PFSK-1 (cell line): ENCODE data around the gene C15orf39.

Experiments used
- POLR2AphosphoS5 ChIP-seq: IDR thresholded peaks from 2 replicates; pipeline ENCODE4 v1.6.1; 2012; ENCODE audit warnings: low read depth, mild to moderate bottlenecking, control low read depth, low read length, moderate library complexity
- SIN3A ChIP-seq: IDR thresholded peaks from 2 replicates; pipeline ENCODE4 v1.6.1; 2012; ENCODE audit warnings: mild to moderate bottlenecking, low read length, moderate library complexity, borderline replicate concordance; ENCODE audit not compliant: insufficient read depth
- TAF1 ChIP-seq: IDR thresholded peaks from 2 replicates; pipeline ENCODE4 v1.6.1; 2012; ENCODE audit warnings: low read length, control low read depth, borderline replicate concordance; ENCODE audit not compliant: insufficient read depth
- TF ChIP-seq, protein P1 (sequence below), 2 experiments: IDR thresholded peaks; 2 replicates each; pipeline versions ENCODE4 v1.6.1 to v1.8.0; 2011 to 2012; ENCODE audit warnings: low read depth in 2 of 2, low read length in 2 of 2, control low read depth in 1 of 2, inconsistent platforms in 1 of 2, mild to moderate bottlenecking in 1 of 2, moderate library complexity in 1 of 2; ENCODE audit not compliant: insufficient read depth in 1 of 2

DNA sequence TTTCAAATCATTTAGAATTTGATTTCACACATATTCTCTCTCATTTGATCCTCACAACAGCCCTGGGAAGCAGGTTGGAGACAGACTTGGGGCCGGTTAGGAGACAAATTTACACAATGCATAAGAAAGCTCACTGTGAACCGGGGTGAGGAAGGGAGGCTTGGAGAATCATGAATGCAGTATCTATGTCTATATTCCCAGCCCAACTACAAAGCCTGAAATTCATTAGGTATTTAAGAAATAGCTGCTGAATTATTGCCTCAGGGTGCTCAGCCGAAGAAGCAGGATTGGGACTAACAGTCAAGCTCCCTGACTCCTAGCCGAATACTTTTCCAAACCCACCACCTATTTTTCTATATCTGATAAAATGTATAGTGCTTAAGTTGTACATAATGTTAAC is 48.0 kb downstream of the C15orf39 start:
- TF ChIP-seq, protein P1, sequence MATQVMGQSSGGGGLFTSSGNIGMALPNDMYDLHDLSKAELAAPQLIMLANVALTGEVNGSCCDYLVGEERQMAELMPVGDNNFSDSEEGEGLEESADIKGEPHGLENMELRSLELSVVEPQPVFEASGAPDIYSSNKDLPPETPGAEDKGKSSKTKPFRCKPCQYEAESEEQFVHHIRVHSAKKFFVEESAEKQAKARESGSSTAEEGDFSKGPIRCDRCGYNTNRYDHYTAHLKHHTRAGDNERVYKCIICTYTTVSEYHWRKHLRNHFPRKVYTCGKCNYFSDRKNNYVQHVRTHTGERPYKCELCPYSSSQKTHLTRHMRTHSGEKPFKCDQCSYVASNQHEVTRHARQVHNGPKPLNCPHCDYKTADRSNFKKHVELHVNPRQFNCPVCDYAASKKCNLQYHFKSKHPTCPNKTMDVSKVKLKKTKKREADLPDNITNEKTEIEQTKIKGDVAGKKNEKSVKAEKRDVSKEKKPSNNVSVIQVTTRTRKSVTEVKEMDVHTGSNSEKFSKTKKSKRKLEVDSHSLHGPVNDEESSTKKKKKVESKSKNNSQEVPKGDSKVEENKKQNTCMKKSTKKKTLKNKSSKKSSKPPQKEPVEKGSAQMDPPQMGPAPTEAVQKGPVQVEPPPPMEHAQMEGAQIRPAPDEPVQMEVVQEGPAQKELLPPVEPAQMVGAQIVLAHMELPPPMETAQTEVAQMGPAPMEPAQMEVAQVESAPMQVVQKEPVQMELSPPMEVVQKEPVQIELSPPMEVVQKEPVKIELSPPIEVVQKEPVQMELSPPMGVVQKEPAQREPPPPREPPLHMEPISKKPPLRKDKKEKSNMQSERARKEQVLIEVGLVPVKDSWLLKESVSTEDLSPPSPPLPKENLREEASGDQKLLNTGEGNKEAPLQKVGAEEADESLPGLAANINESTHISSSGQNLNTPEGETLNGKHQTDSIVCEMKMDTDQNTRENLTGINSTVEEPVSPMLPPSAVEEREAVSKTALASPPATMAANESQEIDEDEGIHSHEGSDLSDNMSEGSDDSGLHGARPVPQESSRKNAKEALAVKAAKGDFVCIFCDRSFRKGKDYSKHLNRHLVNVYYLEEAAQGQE (IDR thresholded peaks at IDR 0.05; ENCODE audit: insufficient read depth in 1 of 2, low read depth in 2 of 2, low read length in 2 of 2): no peak
- TF ChIP-seq TAF1 (no peak), POLR2AphosphoS5 (no peak), SIN3A (no peak)
